Aorta (tissue), 5 donors: ENCODE results near the gene FARP2. TPM values are rescaled to one million over a fixed set of nuclear protein-coding genes. Genes with fewer than 3 reads are reported as not detected.
"Not testable (repeated sequence)": the region's sequence is repeated elsewhere in the genome, so short reads cannot be mapped to it uniquely, and the experiment has no call there.

Source experiments
- ATAC-seq: fragments of 200-7000 bp; cut with Tn5 transposase; one replicate; pipeline ENCODE4 v1.9.1; 2022; ENCODE audit warnings: moderate library complexity; ENCODE audit not compliant: low FRiP score
- DNase-seq, 2 donors: peaks; one replicate each; pipeline ENCODE4 v3.0.0-alpha.2; 2020
- H3K27ac ChIP-seq, 2 donors: one replicate each; pipeline ENCODE4 v1.5.1; 2013; ENCODE audit warnings: low read length in 2 of 2, mild to moderate bottlenecking in 2 of 2, moderate library complexity in 2 of 2, control low read depth in 1 of 2, inconsistent platforms in 1 of 2, low read depth in 1 of 2
- H3K27me3 ChIP-seq, 2 donors: one replicate each; pipeline ENCODE4 v1.6.1; 2013; ENCODE audit warnings: control low read depth in 1 of 2, low read length in 1 of 2, mild to moderate bottlenecking in 1 of 2, moderate library complexity in 1 of 2; ENCODE audit not compliant: insufficient read depth in 2 of 2, control insufficient read depth in 1 of 2
- H3K36me3 ChIP-seq, 2 donors: one replicate each; pipeline ENCODE4 v1.6.1; 2013; ENCODE audit warnings: control low read depth in 1 of 2, low read length in 1 of 2, mild to moderate bottlenecking in 1 of 2; ENCODE audit not compliant: insufficient read depth in 2 of 2, control insufficient read depth in 1 of 2
- H3K4me1 ChIP-seq, 2 donors: one replicate each; pipeline ENCODE4 v1.6.1; 2013; ENCODE audit warnings: low read length in 2 of 2, control low read depth in 1 of 2, mild to moderate bottlenecking in 1 of 2, moderate library complexity in 1 of 2; ENCODE audit not compliant: insufficient read depth in 2 of 2, control insufficient read depth in 1 of 2
- H3K4me3 ChIP-seq, 2 donors: one replicate each; pipeline ENCODE4 v1.5.1; 2013; ENCODE audit warnings: low read length in 2 of 2, control low read depth in 1 of 2, mild to moderate bottlenecking in 1 of 2
- H3K9me3 ChIP-seq: one replicate; pipeline ENCODE4 v1.6.1; 2013; ENCODE audit warnings: mild to moderate bottlenecking, low read length; ENCODE audit not compliant: control insufficient read depth
- WGBS, 2 donors: extraction: QIAGEN DNeasy Blood & Tissue Kit; methylation state at CpG; one replicate each; pipeline ENCODE4 v1.1.7; 2013; 5-methylcytosine and 5-hydroxymethylcytosine counted together
- intact Hi-C, 2 donors: fragments of 100-400 bp; cut with DNase I; formaldehyde crosslinking; loops; one replicate each; pipeline versions ENCODE4 v1.14.2 to v1.15.0; 2022
- polyA plus RNA-seq, 2 donors: library from polyadenylated mRNA; stranded (reverse); fragments of 200-250 nt; gene quantifications; one replicate each; pipeline ENCODE4 v1.2.3, GENCODE V29; 2013
- total RNA-seq, 2 donors: library from RNA; stranded (reverse); fragmentation: NEBNext Ultra II Directional; extraction: Animal tissue kit (Norgen Biotek cat#: 25700); gene quantifications; one replicate each; pipeline ENCODE4 v1.2.1, GENCODE V29; 2021
- donor health status: healthy with polysubstance abuse.
- donor health status: Bipolar disorder and iron deficiency.
- donor health status: DM: no; HTN: no; CAD: no.
- donor health status: DM: no; HTN: no; CAD: no.
- donor health status: DM: yes; HTN: yes; CAD: no.

FARP2 gene
- total and polyA plus RNA-seq, 4 donors, result 16.4 to 64.4 (median 48.7) TPM

DNA sequence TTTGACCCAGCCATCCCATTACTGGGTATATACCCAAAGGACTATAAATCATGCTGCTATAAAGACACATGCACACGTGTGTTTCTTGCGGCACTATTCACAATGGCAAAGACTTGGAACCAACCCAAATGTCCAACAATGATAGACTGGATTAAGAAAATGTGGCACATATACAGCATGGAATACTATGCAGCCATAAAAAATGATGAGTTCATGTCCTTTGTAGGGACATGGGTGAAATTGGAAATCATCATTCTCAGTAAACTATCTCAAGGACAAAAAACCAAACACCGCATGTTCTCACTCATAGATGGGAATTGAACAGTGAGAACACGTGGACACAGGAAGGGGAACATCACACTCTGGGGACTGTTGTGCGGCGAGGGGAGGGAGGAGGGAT lies 40.7 kb downstream of the FARP2 start:
- ATAC-seq, H3K4me1 ChIP-seq, DNase-seq, H3K4me3 ChIP-seq, H3K27me3 ChIP-seq, H3K9me3 ChIP-seq, H3K36me3 ChIP-seq, H3K27ac ChIP-seq: not testable (repeated sequence)
- 94 to 98% methylated on average over 6 of the region's 6 CpGs for WGBS, 2 donors
- intact Hi-C loops, result loop anchor here in 1 of 2 donors (10.0 kb wide), 1 partner anchor 122 kb away; no protein-coding TSS in a partner anchor

DNA sequence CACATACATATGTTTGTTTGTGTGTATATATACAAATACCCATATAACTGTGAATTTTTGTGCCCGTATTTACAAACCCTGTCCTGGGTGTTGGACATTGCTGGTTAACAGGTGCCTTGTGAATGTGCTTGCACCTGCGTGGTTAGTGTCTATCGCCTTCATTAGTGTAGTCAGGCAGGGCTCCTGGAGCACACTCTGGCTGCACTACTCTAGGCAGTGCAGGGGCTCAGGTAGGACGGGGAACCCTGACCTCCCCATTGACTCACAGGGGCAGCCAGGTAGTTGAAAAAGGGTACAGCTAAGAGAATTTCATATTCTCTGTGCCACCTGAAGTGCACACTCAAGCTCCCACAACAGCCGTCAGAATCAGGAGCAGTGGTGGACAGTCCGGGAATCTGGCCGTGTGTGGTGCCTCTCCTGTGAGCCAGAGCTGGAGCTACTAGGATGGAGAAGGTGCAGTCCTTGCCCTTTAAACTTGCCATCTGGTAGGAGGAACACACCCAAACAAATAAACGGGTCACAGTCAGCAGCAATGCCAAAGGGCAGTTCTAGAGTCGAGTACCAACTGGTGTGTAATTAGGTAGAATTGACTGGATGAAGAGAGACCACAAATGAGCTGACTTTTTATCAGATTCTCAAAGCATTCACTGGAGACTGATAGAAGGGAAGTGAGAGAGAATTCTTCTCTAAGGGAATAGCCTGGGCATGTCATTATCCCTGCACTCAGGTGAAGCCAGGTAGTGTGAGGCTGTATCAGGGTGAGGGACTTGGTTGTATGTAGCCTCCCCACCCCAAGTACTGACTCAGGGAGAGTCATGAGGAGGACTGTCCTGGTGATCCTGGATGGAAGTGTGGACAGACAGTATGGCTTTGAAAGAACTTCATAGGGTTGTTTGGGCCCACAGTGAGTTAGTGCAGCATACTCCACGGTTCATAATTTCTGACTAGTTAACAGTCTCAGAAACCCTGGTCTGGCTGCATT lies 44.1 kb downstream of the FARP2 start:
- H3K9me3 ChIP-seq, result no peaks in the 10 kb centered on the region
- H3K4me1 ChIP-seq, result no peaks in the 10 kb centered on the region
- H3K27me3 ChIP-seq, result no peaks in the 10 kb centered on the region
- WGBS, 2 donors, result 83% methylated on average over 10 of the region's 10 CpGs
- H3K36me3 ChIP-seq, result no peaks in the 10 kb centered on the region
- H3K4me3 ChIP-seq, result no peak overlapping the region
- intact Hi-C loops, result loop anchor here in 1 of 2 donors (10.0 kb wide), 1 partner anchor 125 kb away; no protein-coding TSS in a partner anchor
- DNase-seq, result no peak
- H3K27ac ChIP-seq, result no peak overlapping the region
- ATAC-seq, result no peak

DNA sequence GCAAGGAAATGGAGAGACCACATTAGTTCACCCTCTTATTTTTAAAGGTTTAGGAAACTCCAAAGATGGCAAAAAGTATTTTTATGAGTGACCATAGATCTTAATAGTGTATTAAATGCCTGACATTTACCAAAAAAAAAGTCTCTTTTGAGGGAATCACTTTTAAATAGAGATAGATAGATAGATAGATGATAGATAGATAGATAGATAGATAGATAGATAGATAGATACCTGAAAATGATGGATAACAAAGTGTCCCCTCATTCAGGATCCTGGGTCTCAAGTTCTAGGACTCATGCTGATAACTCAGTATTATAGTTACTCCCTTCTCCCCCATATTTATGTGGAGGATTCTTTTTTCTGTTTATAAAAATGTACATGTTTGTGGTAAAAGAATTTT lies 52.8 kb downstream of the FARP2 start:
- ATAC-seq (no peak), DNase-seq (no peak)
- intact Hi-C loops, result no loop called here
- no peaks in the 10 kb centered on the region for H3K4me1 ChIP-seq
- no peaks in the 10 kb centered on the region for H3K9me3 ChIP-seq
- H3K4me3 ChIP-seq, result no peak overlapping the region
- H3K27me3 ChIP-seq, result no peaks in the 10 kb centered on the region
- H3K27ac ChIP-seq, result no peak overlapping the region
- H3K36me3 ChIP-seq, result peaks cover 3 to 6% of the 10 kb centered on the region in 2 donors

DNA sequence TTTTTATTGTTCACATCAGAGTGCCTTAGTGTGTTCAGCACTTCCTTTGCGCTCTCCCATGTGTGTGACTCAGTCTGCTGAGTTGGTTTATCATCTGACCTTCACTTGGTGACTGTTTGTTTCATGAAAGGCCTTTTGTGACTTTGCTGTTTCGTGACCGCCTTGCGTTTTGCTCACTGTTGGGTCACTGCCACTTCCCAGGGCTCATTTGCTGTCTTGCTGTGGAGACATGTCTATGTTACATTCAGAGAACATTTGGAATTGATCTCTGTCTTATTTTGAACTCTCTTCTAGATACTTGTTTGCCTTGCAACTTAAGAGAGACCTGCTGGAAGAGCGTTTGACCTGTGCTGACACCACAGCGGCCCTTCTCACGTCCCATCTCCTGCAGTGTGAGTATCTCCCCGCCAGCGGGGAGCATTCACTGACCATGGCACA lies 54.7 kb downstream of the FARP2 start:
- no peak for DNase-seq
- Histone ChIP-seq H3K27ac (no peak overlapping the region), H3K4me3 (no peak overlapping the region), H3K27me3 (no peaks in the 10 kb centered on the region), H3K36me3 (peaks cover 3 to 11% of the 10 kb centered on the region in 2 donors), H3K4me1 (no peaks in the 10 kb centered on the region), H3K9me3 (no peaks in the 10 kb centered on the region)
- WGBS, 2 donors, result 96% methylated on average over 9 of the region's 9 CpGs
- ATAC-seq, result no peak
- intact Hi-C loops, result no loop called here

DNA sequence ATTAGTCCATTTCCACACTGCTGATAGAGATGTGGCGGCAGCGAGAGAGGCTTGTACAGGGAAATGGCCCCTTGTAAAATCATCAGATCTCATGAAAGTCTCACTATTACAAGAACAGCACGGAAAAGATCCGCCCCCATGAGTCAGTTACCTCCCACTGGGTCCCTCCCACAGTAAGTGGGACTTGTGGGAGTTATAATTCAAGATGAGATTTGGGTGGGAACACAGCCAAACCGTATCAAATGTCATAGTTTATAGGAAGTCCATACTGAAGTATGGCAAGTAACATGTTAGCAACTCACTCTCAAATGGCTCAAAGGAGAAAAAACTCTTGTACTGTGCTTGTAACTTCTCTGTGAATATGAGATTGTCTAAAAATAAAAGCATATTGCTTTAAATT lies 56.1 kb downstream of the FARP2 start:
- no peaks in the 10 kb centered on the region for H3K27me3 ChIP-seq
- H3K9me3 ChIP-seq, result no peaks in the 10 kb centered on the region
- no peak overlapping the region for H3K4me3 ChIP-seq
- no peak for DNase-seq
- no peak overlapping the region for H3K27ac ChIP-seq
- intact Hi-C loops, result no loop called here
- H3K36me3 ChIP-seq, result peaks cover 3 to 15% of the 10 kb centered on the region in 2 donors
- no peak for ATAC-seq
- H3K4me1 ChIP-seq, result no peaks in the 10 kb centered on the region
- 68 to 70% methylated on average over 5 of the region's 5 CpGs for WGBS, 2 donors

DNA sequence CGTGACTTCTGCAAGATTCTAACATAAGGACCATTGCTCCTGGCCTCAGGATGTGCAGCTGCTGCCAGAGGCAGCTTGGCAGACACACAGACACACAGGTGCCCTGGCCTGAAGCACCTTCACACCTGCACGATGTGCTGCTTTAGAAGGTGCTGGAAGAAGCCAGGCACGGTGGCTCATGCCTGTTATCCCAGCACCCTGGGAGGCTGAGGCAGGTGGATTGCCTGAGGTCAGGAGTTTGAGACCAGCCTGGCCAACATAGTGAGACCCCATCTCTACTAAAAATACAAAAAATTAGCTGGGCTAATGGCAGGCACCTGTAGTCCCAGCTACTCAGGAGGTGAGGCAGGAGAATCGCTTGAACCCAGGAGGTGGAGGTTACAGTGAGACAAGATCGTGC lies 57.4 kb downstream of the FARP2 start:
- WGBS, 2 donors, result 93 to 94% methylated on average over 5 of the region's 5 CpGs
- H3K27ac ChIP-seq, ATAC-seq, intact Hi-C loops, H3K4me1 ChIP-seq, DNase-seq, H3K9me3 ChIP-seq, H3K4me3 ChIP-seq, H3K27me3 ChIP-seq: not testable (repeated sequence)
- peaks cover 3 to 15% of the 10 kb centered on the region in 2 donors for H3K36me3 ChIP-seq

DNA sequence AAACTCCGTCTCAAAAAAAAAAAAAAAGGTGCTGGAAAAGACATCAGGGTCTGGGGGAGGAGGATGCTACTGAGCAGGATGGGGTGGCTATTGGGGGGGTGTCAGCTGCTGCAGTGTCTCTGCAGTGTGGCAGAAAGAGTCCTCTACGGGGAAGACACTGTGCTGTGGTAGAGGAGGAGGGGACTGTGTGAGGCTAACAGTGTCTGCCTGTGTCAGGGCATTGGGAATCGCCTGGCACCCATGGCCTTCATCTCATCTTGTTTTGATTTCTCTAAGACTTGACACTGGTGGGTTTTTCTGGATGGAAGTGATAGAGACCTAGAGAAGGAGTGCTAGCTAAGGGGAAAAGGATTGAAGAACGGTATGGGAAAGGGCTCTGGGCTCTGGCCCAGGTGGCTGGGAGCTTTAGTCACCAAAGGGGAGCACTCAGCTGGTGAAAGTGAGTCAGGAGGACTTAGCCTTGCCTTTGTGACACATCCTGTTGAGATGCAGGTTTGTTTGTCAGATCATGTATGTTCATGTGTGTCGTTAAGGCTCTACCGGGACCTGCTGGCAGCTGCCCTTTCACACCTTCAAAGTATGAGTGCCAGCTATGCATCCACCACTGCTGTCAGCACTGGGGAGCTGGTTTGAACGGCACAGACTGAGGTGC lies 58.0 kb downstream of the FARP2 start:
- ATAC-seq, result no peak
- peaks cover 4 to 15% of the 10 kb centered on the region in 2 donors for H3K36me3 ChIP-seq
- H3K9me3 ChIP-seq, result no peaks in the 10 kb centered on the region
- no peaks in the 10 kb centered on the region for H3K27me3 ChIP-seq
- intact Hi-C loops, result no loop called here
- no peak overlapping the region for H3K4me3 ChIP-seq
- no peaks in the 10 kb centered on the region for H3K4me1 ChIP-seq
- no peak for DNase-seq
- 90 to 93% methylated on average over 7 of the region's 7 CpGs for WGBS, 2 donors
- no peak overlapping the region for H3K27ac ChIP-seq

DNA sequence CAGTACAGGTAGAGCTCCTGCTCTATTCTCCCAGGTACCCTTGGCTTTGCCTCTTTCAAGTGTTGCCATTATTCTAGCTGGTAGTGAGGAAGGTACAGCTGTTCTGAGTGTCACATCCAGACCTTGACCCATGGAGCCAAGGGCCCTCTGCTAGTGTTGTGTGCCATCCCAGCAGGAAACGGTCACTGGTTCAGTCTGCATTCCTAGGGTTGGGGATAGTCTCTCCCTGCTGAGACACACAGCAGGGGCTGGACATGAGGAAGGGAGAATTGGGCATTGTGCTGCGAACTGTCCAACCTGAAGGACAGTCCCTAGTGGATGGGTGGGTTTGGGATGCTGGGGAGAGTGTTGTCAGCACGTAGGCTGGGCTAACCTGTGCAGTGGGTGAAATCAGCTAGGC lies 59.1 kb downstream of the FARP2 start:
- ATAC-seq, result no peak
- no peak for DNase-seq
- no peak overlapping the region for H3K4me3 ChIP-seq
- 85% methylated on average over 3 of the region's 3 CpGs for WGBS, 2 donors
- H3K36me3 ChIP-seq, result peaks cover 4 to 17% of the 10 kb centered on the region in 2 donors
- H3K4me1 ChIP-seq, result no peaks in the 10 kb centered on the region
- no peaks in the 10 kb centered on the region for H3K27me3 ChIP-seq
- H3K27ac ChIP-seq, result no peak overlapping the region
- intact Hi-C loops, result no loop called here
- no peaks in the 10 kb centered on the region for H3K9me3 ChIP-seq
